ENCODE measurements around the gene WDR87. TPM values are rescaled to one million over a fixed set of nuclear protein-coding genes. Genes with fewer than 3 reads are reported as not detected.

The WDR87 gene
- total RNA-seq: not detected
- polyA plus RNA-seq (ENCODE audit: insufficient read depth, low read depth, low replicate concordance): not detected
- long read RNA-seq, donor 1: 0 reads
- long read RNA-seq, donor 2: 0 reads
- long read RNA-seq, donor 3: 0 reads
- long read RNA-seq, donor 4: 0 reads
- long read RNA-seq, donor 5: 0 reads
- long read RNA-seq, donor 6: 0 reads
- long read RNA-seq, donor 7: 0 reads
- long read RNA-seq, donor 8: 0 reads
- long read RNA-seq, donor 9: 0 reads
- long read RNA-seq, donor 10: 0 reads

- no peaks in the 10 kb centered on the region for H3K27me3 ChIP-seq (ENCODE audit: control insufficient read depth, insufficient read depth, low read length)
- DNase-seq (peak in 3 of 5 donors; percentile 79 to 90 (median 86)), FAIRE-seq (no peak)
- no peaks in the 10 kb centered on the region for H3K36me3 ChIP-seq (ENCODE audit: control insufficient read depth in 2 of 3, insufficient read depth in 3 of 3, low read length in 3 of 3)
- peak within 1 kb of the TSS; percentile 61 to 96 (median 85) for H3K4me3 ChIP-seq (ENCODE audit: low read length in 3 of 3)
- peak within 1 kb of the TSS; percentile 67 to 92 (median 76) for H3K9ac ChIP-seq (ENCODE audit: low read length in 3 of 3)
- peak within 1 kb of the TSS in 1 of 2 donors; percentile 60 for H3K27ac ChIP-seq (ENCODE audit: low read depth in 2 of 2, low read length in 2 of 2)
- intact Hi-C loops (cut with DNase I): no loop called here
- no peak for TF ChIP-seq CTCF (IDR thresholded peaks at IDR 0.05; ENCODE audit: borderline replicate concordance, extremely low read depth, insufficient read depth)
- no peaks in the 10 kb centered on the region for H3K9me3 ChIP-seq (ENCODE audit: control insufficient read depth in 2 of 3, insufficient read depth in 1 of 3, low read length in 3 of 3)
- peaks cover 3 to 11% (median 8%) of the 10 kb centered on the region in 3 donors for H3K4me1 ChIP-seq (ENCODE audit: control insufficient read depth in 2 of 3, insufficient read depth in 2 of 3, low read depth in 1 of 3, low read length in 3 of 3)
Measured at GRCh38 chr19:37905946-37906868, at the start of gene WDR87. Gene WDR87 (minus strand): TSS chr19:37906594. CDS start chr19:37898239, 8,355 bp downstream.

GRCh38 chr19:37955986-37956385, 49.6 kb upstream of the WDR87 start:
- DNase-seq: no peak
- H3K36me3 ChIP-seq (ENCODE audit: control insufficient read depth in 2 of 3, insufficient read depth in 3 of 3, low read length in 3 of 3): no peaks in the 10 kb centered on the region
- intact Hi-C loops (cut with DNase I): no loop called here
- H3K27me3 ChIP-seq (ENCODE audit: control insufficient read depth, insufficient read depth, low read length): no peaks in the 10 kb centered on the region
- H3K4me1 ChIP-seq (ENCODE audit: control insufficient read depth in 2 of 3, insufficient read depth in 2 of 3, low read depth in 1 of 3, low read length in 3 of 3): peaks cover 2 to 11% (median 5%) of the 10 kb centered on the region in 3 donors
- H3K27ac ChIP-seq (ENCODE audit: low read depth in 2 of 2, low read length in 2 of 2): no peak overlapping the region
- H3K4me3 ChIP-seq (ENCODE audit: low read length in 3 of 3): no peak overlapping the region
- no peak for TF ChIP-seq CTCF (IDR thresholded peaks at IDR 0.05; ENCODE audit: borderline replicate concordance, extremely low read depth, insufficient read depth)
- no peaks in the 10 kb centered on the region for H3K9me3 ChIP-seq (ENCODE audit: control insufficient read depth in 2 of 3, insufficient read depth in 1 of 3, low read length in 3 of 3)
- no peak overlapping the region for H3K9ac ChIP-seq (ENCODE audit: low read length in 3 of 3)
- no peak for FAIRE-seq

GRCh38 chr19:37954421-37954874, 48.1 kb upstream of the WDR87 start:
- Histone ChIP-seq H3K9ac (ENCODE audit: low read length in 3 of 3) (no peak overlapping the region), H3K36me3 (ENCODE audit: control insufficient read depth in 2 of 3, insufficient read depth in 3 of 3, low read length in 3 of 3) (no peaks in the 10 kb centered on the region), H3K4me1 (ENCODE audit: control insufficient read depth in 2 of 3, insufficient read depth in 2 of 3, low read depth in 1 of 3, low read length in 3 of 3) (peaks cover 2 to 11% (median 5%) of the 10 kb centered on the region in 3 donors), H3K4me3 (ENCODE audit: low read length in 3 of 3) (no peak overlapping the region), H3K9me3 (ENCODE audit: control insufficient read depth in 2 of 3, insufficient read depth in 1 of 3, low read length in 3 of 3) (no peaks in the 10 kb centered on the region), H3K27ac (ENCODE audit: low read depth in 2 of 2, low read length in 2 of 2) (no peak overlapping the region), H3K27me3 (ENCODE audit: control insufficient read depth, insufficient read depth, low read length) (no peaks in the 10 kb centered on the region)
- no peak for FAIRE-seq
- TF ChIP-seq CTCF (IDR thresholded peaks at IDR 0.05; ENCODE audit: borderline replicate concordance, extremely low read depth, insufficient read depth): no peak
- peak in 3 of 5 donors; percentile 39 to 72 (median 62) for DNase-seq
- intact Hi-C loops (cut with DNase I): no loop called here

Data from kidney (tissue), 22 donors.